NCI-H2227 (cell line): ENCODE measurements around the gene ZBTB42.

ENCODE experiments used
- DNase-seq: peaks from one replicate; lab custom pipeline; 2025; ENCODE audit not compliant: unreplicated experiment; lab: John Stamatoyannopoulos, UW

ZBTB42 gene

DNA sequence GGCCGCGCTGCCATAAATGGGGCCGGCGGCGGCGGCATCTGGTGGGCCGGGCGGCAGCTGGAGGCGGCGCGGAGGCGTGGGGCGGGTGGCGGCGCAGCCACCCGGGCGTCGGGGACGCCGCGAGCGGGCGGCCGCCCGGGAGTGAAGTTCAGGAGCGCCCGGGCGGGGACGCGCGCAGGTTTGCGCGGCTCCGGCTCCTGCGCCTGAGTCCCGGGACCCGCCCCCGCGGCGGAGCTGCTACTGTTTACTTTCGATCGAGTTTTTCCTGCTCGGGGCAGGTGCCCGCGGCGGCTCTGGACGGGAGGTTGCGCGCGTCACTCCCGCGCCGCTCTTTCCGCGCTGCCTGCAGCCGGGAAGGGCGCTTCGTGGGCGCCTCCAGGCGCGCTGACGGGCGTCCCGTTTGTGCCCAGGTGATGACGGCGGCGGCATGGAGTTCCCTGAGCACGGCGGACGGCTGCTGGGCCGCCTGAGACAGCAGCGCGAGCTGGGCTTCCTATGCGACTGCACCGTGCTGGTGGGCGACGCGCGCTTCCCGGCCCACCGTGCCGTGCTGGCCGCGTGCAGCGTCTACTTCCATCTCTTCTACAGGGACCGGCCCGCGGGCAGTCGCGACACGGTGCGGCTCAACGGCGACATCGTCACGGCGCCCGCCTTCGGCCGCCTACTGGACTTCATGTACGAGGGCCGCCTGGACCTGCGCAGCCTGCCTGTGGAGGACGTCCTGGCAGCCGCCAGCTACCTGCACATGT, at the start of gene ZBTB42:
TSS of gene ZBTB42 (plus strand) at position 331 of the 749 bp plus-strand sequence. CDS start at position 428, 97 bp downstream.
- peak; percentile 76 for DNase-seq

DNA sequence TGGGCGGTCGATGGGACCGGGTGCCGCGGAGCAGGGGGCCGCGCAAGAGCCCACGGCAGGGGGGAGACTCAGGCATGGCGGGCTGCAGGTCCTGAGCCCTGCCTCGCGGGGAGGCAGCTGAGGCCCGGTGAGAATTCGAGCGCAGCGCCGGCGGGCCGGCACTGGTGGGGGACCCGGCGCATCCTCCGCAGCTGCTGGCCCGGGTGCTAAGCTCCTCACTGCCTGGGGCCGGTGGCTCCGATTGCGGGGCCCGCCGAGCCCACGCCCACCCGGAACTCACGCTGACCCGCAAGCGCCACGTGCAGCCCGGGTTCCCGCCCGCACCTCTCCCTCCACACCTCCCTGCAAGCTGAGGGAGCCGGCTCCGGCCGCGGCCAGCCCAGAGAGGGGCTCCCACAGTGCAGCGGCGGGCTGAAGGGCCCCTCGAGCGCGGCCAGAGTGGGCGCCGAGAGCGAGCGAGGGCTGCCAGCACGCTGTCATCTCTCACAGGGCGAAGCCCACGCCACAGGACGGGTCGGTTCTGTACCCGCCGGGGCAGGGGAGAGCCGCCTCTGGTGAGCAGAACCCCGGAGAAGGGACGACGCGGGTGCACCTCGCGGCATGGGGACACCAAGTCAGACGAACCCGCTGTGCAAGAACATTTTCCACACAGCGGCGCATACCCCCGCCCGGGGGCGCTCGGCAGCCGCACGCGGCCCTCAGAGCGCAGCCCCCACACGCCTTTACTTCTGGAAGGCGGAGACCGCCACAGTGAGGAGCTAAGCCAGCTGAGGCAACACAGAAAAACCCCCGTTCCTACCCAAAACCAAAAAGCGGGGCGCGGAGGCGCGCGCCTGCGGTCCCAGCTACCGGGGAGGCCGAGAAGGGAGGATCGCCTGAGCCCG, 49.1 kb upstream of the ZBTB42 start:
- peak; percentile 51 for DNase-seq

DNA sequence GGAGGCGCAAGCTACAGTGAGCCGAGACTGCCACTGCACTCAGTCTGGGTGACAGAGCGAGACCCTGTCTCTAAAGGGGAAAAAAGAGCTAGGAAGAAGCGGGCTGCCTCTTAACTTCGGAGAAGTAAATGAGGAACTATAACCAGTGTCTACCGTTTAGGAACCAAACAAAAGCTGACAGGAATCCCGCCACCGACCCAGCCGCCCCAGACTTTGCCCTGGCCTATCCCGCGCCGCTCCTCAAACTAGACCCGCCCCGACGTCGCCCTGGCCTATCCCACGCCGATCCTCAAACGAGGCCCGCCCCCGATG, 48.5 kb upstream of the ZBTB42 start:
- DNase-seq: no peak

DNA sequence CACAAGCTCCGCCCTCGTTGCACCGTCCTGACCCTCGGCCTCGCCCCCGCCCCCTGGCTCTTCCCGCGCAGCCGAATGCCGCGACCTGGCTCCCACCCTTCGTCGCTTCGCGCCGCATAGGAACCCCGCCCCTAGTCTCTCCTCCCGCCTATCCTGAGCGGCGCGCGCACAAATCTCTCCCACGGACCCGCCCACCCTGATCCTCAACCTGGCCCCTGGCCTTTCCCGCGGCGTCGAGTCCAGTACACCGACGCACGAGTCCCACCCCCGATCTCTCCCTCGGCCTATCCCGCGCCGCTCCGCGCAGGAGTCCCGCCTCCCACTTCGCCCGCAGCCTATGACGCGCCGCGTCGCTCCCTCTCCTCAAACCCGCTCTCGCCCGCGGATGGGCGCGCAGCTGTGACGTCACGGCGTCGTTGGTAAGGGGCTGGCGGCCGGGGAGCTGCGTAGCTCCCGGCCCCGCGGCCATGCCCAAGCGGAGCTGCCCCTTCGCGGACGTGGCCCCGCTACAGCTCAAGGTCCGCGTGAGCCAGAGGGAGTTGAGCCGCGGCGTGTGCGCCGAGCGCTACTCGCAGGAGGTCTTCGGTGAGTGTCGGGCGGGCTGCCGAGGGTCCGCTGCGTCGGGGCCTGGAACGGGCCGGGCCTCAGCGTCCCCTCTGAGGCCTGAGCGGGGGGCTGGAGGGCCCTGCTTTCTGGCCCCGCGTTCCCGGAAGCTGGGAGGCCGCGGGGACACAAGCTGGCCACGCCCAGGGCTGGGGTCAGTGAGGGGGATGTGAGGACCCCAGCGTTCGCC, 48.0 kb upstream of the ZBTB42 start, which contains the start of gene SIVA1:
TSS of gene SIVA1 (plus strand) at position 413 of the 793 bp plus-strand sequence. CDS start at position 468, 55 bp downstream.
- peak; percentile 100 for DNase-seq

DNA sequence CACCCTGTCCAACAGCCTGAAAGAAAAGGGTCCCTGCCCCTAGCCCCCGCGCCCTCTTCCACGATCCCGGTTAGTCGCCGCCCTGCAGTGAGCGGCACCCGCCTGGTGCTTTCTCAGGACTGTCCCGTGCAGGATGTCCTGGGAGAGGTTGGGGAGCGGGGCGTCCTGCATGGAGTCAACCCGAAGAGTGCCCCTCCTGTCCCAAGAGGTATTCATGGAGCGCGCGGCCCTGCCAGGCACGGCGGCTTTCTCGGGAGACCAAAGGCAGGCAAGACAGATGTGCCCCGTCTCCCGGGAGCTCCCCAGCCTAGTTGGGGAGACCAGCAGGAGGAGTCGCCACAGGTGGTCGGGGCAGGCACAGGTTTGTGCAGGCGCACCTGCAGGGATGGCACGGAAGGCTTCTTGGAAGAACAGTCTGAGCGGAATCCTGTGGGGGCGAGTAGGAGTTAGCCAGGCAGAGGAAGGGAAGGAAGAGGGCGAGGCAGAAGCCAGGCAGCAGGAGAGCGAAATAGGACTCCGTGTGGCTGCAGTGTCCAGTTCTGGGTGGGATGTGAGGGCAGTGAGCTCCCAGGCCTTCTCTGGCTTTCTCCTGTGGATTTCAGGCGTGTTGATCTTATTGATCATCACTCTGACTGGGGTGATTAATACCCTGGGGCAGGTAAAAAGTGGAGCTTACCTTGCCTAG, 47.2 kb upstream of the ZBTB42 start:
- peak; percentile 45 for DNase-seq

DNA sequence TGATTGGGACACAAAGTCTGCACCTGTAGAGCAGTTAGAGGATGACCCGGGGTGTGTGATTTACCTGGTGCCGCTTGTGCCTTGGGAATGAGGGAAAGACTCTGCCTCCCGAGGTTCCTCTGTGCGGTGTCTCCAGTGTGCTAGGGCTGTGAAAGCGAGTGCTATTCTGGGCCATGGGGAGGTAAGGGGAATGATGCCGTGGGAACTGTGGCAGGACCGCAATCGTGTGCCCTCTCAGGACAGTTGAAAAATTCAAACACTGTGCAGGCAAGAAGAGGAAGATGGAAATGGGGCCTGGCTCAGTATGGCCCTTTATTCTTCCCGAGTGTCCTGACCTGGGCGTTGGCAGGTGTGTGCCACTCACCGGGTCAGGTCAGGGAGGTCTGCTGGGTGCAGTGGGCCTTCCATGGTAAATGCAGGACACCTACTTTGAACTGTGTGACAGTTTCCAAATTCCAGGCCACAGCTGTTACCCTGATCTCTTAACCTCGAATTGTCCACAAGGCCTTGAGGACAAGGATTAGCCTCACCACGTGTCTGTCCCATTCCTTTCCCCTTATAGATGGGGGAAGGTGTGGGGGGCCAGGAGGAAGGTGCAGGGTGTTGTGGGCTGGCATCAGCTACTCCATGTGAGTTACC, 46.6 kb upstream of the ZBTB42 start:
- no peak for DNase-seq

DNA sequence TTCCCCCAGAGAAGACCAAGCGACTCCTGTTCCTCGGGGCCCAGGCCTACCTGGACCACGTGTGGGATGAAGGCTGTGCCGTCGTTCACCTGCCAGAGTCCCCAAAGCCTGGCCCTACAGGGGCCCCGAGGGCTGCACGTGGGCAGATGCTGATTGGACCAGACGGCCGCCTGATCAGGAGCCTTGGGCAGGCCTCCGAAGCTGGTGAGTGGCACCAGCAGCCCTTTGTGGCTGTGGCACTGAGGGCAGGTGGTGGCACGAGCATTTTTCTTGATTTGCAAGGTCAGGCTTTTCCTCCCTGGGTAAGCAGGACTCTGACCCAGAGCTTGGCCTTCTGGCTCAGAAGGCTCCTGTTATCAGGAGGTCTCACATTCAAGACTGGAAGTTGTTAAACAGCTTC, 45.3 kb upstream of the ZBTB42 start:
- DNase-seq: no peak

DNA sequence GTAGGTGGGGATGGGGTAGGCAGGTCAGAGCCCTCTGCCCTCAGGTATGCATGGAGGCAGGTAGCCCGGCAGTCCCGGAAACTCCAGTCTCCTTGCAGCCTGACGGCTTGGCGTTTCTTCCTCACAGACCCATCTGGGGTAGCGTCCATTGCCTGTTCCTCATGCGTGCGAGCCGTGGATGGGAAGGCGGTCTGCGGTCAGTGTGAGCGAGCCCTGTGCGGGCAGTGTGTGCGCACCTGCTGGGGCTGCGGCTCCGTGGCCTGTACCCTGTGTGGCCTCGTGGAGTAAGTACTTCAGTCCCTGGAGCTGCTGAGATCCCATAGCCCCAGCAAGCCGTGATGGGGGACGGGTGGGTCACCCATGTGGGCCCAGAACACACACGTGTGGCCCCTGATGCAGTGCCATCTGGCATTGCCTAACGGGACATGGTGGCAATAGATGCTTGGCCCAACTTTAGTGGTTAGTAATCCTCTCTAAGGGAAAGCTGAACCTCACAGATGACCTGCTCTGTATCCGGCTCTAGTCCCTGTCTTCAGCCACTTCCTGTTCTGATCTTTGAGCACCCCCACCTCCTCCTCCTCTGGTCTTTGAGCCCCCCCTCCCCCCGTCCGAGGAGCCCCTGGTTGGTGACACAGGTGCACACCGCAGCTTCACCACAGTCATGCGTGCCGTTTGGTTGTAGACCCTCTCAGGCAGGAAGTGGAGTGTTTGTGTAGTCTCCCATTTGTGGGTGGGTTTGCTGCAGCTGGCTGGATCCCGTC, 44.2 kb upstream of the ZBTB42 start:
- DNase-seq: no peak

DNA sequence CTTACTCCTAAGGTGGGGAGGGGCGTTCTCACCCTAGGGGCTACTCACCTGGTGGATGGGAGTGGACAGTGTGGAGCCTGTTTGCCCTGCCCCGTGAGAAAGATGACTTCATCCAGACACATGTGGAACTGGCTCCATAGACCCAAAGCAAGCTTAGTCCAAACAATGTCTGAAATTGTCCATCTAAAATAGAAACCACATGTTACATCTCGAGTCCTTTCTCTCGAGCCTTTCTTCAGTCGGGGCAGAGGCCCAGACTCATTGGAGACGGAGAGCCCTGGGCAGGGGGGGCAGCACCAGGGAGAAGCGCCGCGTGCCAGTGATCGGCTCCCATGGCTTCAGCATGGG, 43.7 kb upstream of the ZBTB42 start:
- no peak for DNase-seq

DNA sequence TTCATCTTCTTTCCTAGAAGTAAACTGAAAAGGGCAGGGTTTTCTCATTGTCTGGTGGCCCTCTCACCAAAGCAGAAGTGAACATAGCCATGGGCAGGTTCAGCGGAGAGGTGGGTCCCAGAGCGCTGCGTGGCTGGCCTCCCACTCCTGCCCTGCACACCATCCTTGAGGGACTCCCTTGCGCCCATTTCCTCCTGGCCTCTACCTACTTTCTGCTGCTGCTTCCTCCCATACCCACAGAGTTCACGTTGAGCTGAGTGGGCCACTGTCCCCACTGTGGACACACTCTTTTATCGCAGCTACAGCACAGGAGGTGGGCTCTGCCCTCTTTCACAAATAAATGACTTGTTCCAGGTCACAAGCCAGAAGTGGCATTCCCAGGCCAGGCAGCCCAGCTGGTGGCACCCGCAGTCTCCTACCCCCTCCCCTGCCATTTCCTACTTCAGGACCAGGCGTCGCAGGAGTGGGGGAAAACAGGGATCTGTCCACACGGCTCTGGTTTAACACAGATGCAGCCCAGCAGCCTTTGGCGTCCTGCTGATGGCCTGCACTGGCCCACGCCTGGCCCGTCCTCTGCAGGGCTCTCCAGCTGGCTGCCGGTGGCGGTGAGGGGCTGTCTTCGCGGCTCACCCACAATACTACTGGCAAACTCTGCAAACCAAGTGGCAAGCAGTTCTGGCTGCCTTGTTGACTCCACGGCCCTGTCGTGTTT, 43.1 kb upstream of the ZBTB42 start:
- no peak for DNase-seq

DNA sequence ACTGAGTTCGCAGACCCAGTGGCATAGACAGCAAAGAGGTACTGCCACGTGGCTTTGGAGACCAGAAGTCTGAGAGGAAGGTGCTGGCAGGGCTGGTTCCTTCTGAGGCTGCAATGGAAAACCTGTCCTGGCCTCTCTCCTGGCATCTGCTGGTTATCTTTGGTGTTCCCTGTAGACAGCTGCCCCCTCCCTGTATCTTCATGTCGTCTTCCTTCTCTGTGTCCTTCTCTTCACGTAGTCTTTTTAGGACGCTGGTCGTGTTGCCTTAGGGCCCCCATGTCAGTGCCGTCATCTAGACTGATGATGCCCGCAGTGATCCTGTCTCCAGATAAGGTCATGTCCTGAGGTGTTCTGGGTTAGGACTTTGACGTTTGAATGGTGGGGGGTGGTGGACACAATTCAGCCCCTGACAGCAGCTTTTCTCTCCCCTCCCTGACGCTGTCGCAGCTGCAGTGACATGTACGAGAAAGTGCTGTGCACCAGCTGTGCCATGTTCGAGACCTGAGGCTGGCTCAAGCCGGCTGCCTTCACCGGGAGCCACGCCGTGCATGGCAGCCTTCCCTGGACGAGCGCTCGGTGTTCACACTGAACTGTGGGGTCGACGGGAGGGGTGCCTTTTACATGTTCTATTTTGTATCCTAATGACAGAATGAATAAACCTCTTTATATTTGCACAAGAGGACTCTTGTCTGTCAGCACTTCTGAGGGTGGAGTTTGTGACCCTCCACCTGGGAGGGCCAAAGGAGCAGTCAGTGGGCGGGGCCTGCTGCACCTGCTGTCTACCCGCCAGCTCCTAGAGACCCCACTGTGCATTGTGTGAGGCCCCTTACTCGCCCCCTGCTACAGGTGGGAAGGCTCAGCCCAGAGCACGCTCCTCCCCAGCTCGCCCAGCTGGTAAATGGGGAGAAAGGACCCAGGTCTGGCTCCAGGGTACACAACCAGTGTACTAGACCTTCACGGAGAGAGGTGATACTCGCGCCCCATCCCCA, 41.6 kb upstream of the ZBTB42 start:
- no peak for DNase-seq

DNA sequence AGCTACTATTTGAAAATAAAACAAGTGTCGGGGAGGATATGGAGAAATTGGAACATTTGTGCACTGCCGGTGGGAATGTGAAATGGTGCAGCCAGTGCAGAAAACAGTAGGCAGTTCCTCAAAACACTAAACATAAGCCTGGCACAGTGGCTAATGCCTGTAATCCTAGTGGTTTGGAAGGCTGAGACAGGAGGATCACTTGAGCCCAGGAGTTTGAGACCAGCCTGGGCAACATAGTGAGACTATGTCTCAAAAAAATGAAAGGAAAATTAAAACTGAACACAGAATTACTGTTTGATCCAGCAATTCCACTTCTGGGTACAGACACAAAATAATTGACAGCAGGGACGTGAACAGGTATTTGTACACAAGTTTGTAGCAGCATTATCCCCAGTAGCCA, 35.4 kb upstream of the ZBTB42 start:
- DNase-seq: no peak

DNA sequence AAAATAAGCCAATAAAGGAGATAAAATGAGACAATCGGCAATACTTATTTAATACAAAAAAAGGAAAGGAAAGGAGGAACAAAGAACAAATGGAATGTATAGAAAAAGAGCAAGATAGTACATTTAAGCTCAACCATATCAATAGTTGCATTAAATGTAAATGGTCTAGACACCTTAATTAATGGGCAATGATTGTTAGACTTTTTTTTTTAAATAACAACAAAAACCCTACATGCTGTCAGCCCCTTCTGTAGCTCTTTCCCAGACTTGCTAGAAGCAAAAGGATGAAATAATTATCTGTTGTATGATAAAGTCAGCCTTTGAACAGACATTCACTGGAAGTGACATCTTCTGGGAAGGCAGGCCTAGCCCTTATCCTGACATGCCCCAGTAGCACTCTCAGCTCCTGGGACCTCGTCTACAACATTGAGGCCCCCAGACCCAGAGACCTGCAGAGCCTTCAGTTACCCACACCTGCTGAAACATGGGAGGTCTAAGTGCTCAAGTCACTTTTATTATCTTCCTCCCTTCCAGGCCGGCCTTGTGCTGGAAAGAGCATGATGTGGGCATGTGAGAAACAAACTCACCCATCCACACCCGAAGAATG, 34.5 kb upstream of the ZBTB42 start:
- no peak for DNase-seq

DNA sequence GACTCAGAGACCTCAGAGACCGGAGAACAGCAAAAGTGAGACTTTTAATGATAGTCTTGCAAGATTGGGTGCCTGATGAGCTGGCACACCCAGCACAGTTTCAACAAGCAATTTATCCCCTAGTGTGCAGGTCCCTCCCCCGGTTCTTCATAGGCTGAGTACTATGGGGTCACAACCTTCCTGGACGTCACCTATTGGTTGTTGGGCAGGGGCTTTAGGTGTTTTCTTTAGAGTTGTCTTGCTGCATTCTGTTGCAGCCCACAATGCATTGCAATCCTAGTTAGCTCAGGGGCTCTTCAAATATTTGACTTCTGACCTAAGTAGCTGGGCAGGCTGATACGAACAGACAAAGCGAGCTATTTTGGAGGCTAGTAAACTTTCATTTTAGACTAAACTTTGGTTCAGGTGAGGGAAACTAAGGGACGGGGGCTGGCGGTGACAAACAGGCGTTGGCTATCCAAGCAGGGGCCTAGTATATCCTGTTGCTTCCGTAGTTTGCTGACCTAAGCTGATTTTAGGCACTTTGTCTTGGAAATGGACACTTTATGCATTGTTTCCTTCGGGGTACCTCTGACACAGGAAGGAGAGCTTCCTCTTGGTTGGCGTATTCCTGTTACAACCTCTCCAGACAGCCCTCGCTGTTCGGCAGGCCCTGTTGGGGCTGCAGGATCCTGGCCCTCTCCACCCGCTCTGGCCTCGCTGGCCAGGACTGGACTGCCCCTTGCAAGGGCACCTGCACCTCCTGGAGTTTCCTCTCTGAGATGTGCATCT, 33.9 kb upstream of the ZBTB42 start:
- DNase-seq: no peak

DNA sequence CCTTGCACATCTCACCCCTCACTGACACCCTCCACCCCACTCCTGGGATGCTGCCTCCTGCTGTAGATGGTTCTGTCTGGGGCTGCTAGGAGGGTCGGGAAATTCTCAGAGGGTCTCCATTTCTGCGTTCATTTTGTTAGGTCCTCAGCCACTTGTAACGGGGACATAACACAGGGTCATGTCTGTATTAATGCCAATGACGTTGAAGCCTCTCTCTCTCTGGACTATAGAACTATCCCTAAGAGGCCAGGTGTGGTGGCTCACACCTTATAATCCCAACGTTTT, 33.3 kb upstream of the ZBTB42 start:
- no peak for DNase-seq

DNA sequence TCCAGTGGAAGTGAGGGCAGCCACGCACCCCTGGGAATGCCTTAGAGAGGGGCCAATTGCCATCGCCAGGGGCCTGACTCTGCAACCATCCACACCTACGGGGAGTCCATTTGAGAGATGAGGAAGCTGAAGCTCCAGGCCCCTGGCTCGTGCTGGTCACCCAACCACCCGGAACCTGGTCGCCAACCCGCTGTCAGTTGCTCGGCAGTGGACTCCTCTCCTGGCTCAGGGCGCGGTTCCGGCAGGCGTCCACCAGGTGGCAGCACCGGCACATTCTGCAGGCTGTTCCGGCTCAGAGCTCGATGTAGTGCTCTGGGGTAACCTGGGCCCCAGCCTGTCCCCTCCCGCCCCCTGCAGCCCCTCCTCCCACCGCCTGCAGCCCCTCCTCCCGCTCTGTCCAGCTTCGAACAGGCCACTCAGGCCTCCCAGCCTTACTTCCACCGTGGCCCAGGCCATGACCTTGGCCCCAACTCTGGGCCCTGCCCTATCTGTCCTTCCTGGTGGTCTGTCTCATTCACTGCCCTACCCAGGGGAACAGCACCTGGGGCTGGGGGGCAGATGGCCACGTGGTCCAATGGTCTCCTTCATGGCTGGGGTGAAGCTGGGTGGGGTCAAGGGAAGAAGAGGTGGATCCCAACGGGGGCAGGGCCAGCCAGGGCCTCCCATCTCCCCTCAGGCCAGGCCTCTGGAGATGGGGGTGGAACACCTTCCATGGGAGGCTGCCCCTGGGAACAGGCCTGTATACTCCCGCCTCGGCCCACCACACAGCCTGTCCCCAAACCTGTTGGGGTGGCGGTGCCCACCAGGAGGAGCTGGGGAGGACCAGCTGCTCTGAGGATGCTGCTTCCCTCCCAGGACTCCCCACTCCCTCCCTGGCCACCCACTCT, 32.2 kb upstream of the ZBTB42 start:
- DNase-seq: peak; percentile 89
